Omental fat pad (tissue), 4 donors: ENCODE data around the gene NINJ1. TPM values are rescaled to one million over a fixed set of nuclear protein-coding genes. Genes with fewer than 3 reads are reported as not detected.
A peak's percentile ranks its signal among the peaks of the same experiment; 100 is the strongest.

Experiments
- ATAC-seq: fragments of 150-250 bp; one replicate; pipeline ENCODE4 v1.9.1; 2016; ENCODE audit warnings: mild to moderate bottlenecking, moderate library complexity; ENCODE audit not compliant: low FRiP score
- DNase-seq: peaks from one replicate; pipeline ENCODE4 v3.0.0-alpha.2; 2019; ENCODE audit warnings: low spot score
- total RNA-seq, 4 donors: library from RNA; depleted of rRNA; stranded (reverse); fragments of >200 nt; gene quantifications; one replicate each; pipeline ENCODE4 v1.1.0, GENCODE V29; 2016
- TF ChIP-seq, protein P1 (sequence below), 3 donors: fragments of 450-650 bp; IDR thresholded peaks; one replicate each; pipeline ENCODE4 v1.5.1; 2016 to 2017; ENCODE audit warnings: antibody characterized with exemption in 3 of 3, mild to moderate bottlenecking in 3 of 3, moderate library complexity in 2 of 3

NINJ1 gene
- total RNA-seq, 4 donors from 2014 or later, result 63.3 to 137 (median 104) TPM

GRCh38 chr9:93127395-93127911, 6.6 kb downstream of the NINJ1 start:
- TF ChIP-seq, protein P1, sequence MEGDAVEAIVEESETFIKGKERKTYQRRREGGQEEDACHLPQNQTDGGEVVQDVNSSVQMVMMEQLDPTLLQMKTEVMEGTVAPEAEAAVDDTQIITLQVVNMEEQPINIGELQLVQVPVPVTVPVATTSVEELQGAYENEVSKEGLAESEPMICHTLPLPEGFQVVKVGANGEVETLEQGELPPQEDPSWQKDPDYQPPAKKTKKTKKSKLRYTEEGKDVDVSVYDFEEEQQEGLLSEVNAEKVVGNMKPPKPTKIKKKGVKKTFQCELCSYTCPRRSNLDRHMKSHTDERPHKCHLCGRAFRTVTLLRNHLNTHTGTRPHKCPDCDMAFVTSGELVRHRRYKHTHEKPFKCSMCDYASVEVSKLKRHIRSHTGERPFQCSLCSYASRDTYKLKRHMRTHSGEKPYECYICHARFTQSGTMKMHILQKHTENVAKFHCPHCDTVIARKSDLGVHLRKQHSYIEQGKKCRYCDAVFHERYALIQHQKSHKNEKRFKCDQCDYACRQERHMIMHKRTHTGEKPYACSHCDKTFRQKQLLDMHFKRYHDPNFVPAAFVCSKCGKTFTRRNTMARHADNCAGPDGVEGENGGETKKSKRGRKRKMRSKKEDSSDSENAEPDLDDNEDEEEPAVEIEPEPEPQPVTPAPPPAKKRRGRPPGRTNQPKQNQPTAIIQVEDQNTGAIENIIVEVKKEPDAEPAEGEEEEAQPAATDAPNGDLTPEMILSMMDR (IDR thresholded peaks at IDR 0.05), result no peak
- DNase-seq (no peak), ATAC-seq (no peak)

GRCh38 chr9:93126825-93127368, 7.2 kb downstream of the NINJ1 start:
- DNase-seq (no peak), ATAC-seq (peak; percentile 62)
- TF ChIP-seq, protein P1 (IDR thresholded peaks at IDR 0.05), result no peak

DNA sequence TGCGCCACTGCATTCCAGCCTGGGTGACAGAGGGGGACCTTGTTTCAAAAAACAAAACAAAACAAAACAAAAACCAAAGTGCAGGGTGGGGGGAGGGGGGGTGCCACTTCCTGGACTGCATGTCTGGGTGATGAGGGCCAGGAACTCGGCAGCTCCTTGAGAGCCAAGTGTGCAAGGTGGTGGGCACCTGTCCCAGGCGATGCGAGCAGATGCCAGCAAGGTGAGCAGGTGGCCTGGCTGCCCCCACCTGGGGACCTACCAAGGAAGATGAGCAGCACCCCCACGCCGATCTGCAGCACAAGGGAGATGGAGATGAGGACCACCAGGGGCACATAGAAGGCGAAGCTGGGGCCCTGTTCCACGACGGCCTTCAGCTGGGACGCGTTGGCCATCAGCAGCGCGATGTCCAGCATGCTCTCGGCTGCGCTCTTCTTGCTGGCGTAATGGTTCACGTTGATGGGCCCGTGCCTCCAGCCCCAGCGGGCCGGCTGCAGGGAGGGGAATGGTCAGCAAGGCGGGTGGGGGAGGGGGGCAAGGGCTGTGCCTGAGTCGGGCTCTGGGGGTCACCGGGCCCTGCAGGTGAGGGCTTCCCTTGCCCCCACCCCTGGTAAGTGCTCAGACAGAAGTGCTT, 7.8 kb downstream of the NINJ1 start:
- TF ChIP-seq, protein P1 (IDR thresholded peaks at IDR 0.05), result no peak
- DNase-seq (peak; percentile 20), ATAC-seq (no peak)

DNA sequence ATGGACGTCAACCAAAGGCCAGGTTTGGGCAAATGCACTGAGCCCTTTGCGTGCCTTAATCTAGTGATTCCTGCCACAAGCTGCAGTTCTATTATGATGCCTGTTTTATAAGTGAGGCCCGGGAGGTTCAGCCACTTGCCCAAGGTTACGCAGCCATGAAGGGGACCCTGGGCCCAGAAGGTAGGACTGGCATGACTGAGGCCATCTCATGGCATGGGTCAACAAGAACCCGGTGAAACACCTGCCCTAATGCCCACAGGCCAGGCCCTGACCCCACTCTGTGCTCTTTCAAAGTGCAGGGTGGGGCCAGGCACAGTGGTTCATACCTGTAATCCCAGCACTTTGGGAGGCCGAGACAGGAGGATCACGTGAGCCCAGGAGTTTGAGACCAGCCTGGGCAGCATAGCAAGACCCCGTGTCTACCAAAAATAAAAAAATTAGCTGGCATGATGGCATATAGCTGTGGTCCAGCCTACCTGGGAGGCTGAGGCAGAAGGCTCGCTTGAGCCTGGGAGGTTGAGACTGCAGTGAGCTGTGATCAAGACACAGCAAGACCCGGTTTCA, 8.6 kb downstream of the NINJ1 start:
- no peak for ATAC-seq
- peak; percentile 20 for DNase-seq
- TF ChIP-seq, protein P1 (IDR thresholded peaks at IDR 0.05), result no peak

DNA sequence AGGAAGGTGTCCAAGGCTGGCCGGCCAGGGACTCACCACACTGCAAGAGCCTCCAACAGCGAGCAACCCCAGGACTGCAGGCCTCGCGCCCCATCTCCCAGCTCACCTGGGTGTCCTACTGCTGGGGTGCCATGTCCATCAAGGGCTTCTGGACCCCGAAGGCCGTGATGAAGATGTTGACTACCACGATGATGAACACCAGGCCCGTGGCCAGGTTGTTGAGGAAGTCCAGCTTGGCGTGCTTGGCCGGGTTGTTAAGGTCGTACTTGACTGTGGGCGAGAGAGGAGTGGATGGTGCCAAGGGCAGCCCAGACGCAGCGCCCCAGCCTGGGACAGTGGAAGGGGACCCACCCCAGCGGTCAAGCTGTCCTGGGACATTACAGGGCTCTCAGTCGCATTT, 9.3 kb downstream of the NINJ1 start:
- TF ChIP-seq, protein P1 (IDR thresholded peaks at IDR 0.05), result no peak
- peak; percentile 22 for DNase-seq
- ATAC-seq, result no peak

DNA sequence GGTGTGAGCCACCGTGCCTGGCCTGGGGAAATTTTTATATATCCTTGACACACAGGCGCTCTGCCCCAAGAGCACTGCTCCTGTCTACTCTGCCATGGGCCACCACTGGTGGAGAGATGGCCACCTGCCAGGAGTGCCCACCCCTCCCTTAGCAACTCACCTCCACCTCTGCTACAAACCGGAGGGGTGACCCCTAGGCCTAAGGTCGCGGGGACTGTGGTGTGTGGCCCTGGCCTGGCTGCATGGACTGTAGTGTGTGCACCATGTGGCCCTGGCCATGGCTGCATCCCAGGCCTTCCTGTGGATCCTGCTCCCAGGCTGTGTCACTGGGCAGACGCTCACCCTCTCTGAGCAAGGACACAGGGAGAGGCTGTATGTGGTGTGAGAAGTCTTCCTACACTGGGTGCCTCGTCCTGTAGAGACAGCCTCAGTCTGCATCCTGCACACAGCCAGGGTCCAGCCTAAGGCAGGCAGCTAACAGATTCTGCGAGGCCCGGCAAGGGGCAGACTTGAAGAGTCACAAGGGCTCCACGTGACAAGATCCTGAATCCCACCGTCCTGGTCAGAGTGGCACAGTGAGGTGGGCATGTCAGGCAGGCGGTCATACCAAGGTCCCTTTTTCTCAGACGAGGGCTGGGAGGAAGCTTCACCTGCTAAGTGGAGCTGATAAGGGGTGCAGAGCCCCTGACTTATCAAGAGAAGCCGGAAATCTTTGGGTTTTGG, 10.3 kb downstream of the NINJ1 start:
- DNase-seq, result peak; percentile 20
- TF ChIP-seq, protein P1 (IDR thresholded peaks at IDR 0.05), result no peak
- no peak for ATAC-seq
